Osteoblast (primary cell): Measurements from ENCODE around the gene COL15A1. TPM values are rescaled to one million over a fixed set of nuclear protein-coding genes. Genes with fewer than 3 reads are reported as not detected.

Experiments
- DNase-seq: peaks from one replicate; pipeline ENCODE4 v3.0.0; 2011; ENCODE audit warnings: low spot score, mixed read lengths; ENCODE audit not compliant: insufficient read length; ENCODE audit errors: missing footprints
- H2AFZ ChIP-seq: 2 replicates; pipeline ENCODE4 v1.6.0; 2011; ENCODE audit warnings: mild to moderate bottlenecking, low read length
- H3K27ac ChIP-seq: 2 replicates; pipeline ENCODE4 v1.5.1; 2011; ENCODE audit warnings: mild to moderate bottlenecking, low read depth, low read length, moderate library complexity
- H3K27me3 ChIP-seq: 2 replicates; pipeline ENCODE4 v1.6.0; 2012; ENCODE audit warnings: mild to moderate bottlenecking, control low read depth, inconsistent platforms, low read length, moderate library complexity; ENCODE audit not compliant: insufficient read depth
- H3K36me3 ChIP-seq: 2 replicates; pipeline ENCODE4 v1.5.1; 2011; ENCODE audit warnings: mild to moderate bottlenecking, low read length, control low read depth, moderate library complexity; ENCODE audit not compliant: insufficient read depth
- H3K4me1 ChIP-seq: 2 replicates; pipeline ENCODE4 v1.5.1; 2011; ENCODE audit warnings: mild to moderate bottlenecking, low read length, control low read depth, moderate library complexity; ENCODE audit not compliant: insufficient read depth
- H3K4me2 ChIP-seq: 2 replicates; pipeline ENCODE4 v1.6.0; 2011; ENCODE audit warnings: mild to moderate bottlenecking, low read length; ENCODE audit not compliant: insufficient read depth
- H3K4me3 ChIP-seq: fragments of 200-600 bp; sonication (generic); 3 replicates; pipeline ENCODE4 v1.5.1; 2012; ENCODE audit warnings: mild to moderate bottlenecking, low read length, inconsistent platforms; ENCODE audit not compliant: insufficient read depth
- H3K79me2 ChIP-seq: 2 replicates; pipeline ENCODE4 v1.6.0; 2012; ENCODE audit warnings: mild to moderate bottlenecking, low read length, control low read depth, inconsistent platforms; ENCODE audit not compliant: insufficient read depth
- H3K9me3 ChIP-seq: 2 replicates; pipeline ENCODE4 v1.5.1; 2011; ENCODE audit warnings: low read depth, low read length, control low read depth
- H4K20me1 ChIP-seq: 2 replicates; pipeline ENCODE4 v1.6.0; 2012; ENCODE audit warnings: mild to moderate bottlenecking, low read length, control low read depth; ENCODE audit not compliant: insufficient read depth
- total RNA-seq: library from RNA; depleted of rRNA; stranded (reverse); fragments of >200 nt; gene quantifications from 2 replicates; pipeline ENCODE4 v1.2.3, GENCODE V29; 2012
- TF ChIP-seq, protein P1 (sequence below): IDR thresholded peaks from 2 replicates; pipeline ENCODE4 v1.5.1; 2011; ENCODE audit warnings: mild to moderate bottlenecking, low read depth, low read length, moderate library complexity; ENCODE audit errors: extremely low read depth

COL15A1 gene
- total RNA-seq, 1 donor, result 29.3 TPM

DNA sequence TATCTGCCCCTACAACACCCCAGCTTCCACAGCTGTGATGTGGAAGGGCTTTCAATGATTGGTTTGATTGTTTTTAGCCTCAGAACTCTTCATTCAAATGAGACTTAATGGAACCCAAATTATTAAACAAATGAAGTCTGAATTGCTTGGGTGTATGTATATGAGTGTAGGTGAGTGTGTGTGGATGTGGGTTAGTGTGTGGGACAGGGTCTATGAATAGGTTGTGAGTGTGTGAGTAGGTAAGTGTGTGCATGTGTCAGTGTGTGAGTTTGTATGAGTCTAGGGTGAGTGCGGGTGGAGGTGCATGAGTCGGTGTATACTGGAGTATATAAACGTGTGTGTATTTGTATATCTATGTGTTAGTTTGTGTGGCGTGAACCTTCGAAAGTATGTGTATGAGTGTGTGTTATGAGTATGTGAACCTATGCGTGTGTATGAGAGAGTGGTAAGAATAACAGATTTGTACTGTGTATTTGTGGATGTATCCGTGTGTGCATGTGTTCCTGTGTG is 26.9 kb downstream of the COL15A1 start:
- H3K27me3 ChIP-seq, result peaks cover 64% of the 10 kb centered on the region
- TF ChIP-seq, protein P1, sequence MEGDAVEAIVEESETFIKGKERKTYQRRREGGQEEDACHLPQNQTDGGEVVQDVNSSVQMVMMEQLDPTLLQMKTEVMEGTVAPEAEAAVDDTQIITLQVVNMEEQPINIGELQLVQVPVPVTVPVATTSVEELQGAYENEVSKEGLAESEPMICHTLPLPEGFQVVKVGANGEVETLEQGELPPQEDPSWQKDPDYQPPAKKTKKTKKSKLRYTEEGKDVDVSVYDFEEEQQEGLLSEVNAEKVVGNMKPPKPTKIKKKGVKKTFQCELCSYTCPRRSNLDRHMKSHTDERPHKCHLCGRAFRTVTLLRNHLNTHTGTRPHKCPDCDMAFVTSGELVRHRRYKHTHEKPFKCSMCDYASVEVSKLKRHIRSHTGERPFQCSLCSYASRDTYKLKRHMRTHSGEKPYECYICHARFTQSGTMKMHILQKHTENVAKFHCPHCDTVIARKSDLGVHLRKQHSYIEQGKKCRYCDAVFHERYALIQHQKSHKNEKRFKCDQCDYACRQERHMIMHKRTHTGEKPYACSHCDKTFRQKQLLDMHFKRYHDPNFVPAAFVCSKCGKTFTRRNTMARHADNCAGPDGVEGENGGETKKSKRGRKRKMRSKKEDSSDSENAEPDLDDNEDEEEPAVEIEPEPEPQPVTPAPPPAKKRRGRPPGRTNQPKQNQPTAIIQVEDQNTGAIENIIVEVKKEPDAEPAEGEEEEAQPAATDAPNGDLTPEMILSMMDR, result no peak
- no peak for DNase-seq
- H4K20me1 ChIP-seq, result no peaks in the 10 kb centered on the region
- no peaks in the 10 kb centered on the region for H3K36me3 ChIP-seq
- H3K4me1 ChIP-seq, result peaks cover 5% of the 10 kb centered on the region
- H3K79me2 ChIP-seq, result no peaks in the 10 kb centered on the region
- H2AFZ ChIP-seq, result no peak overlapping the region
- H3K4me3 ChIP-seq, result no peak overlapping the region
- H3K27ac ChIP-seq, result no peak overlapping the region
- no peaks in the 10 kb centered on the region for H3K9me3 ChIP-seq
- no peak overlapping the region for H3K4me2 ChIP-seq

DNA sequence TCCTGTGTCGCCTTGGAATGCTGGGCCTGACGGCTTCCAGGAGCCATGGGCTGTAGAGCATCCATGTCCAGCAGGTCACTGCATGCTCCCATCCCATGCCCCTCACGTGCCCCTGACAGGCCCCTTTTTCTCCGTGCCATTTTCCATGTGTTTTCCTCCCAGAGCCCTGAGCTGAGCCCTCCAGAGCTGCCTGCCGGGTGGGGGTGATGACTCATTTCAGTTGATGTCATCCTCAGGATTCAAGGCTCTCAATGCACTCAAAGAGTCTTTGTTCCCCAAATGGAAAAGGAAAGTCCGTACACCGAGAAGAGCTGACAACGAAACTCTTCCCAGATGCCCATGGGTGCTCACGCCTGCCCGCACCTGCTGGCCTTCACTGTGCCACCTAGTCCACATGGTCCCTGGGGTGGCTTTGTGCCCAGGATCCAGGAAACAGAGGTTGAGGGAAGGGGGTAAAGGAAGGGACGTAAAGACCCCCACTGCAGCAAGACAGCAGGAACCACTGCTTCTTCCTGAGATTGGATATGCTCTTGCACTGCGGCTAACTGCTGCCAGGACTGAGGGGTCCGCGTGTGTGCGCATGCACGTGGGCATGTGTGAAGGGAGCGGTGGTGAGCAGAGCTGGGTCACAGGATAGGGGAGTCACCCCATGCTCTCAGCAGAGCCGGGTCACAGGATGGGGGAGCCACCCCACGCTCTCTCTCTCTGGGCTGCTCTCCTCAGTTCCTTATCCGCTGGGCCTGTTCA is 27.6 kb downstream of the COL15A1 start:
- H3K27me3 ChIP-seq, result peaks cover 72% of the 10 kb centered on the region
- H3K4me1 ChIP-seq, result peaks cover 5% of the 10 kb centered on the region
- DNase-seq, result peak; percentile 95
- H4K20me1 ChIP-seq, result no peaks in the 10 kb centered on the region
- H3K27ac ChIP-seq, result no peak overlapping the region
- H3K9me3 ChIP-seq, result no peaks in the 10 kb centered on the region
- TF ChIP-seq, protein P1, result no peak
- H3K4me3 ChIP-seq, result no peak overlapping the region
- no peaks in the 10 kb centered on the region for H3K79me2 ChIP-seq
- H3K4me2 ChIP-seq, result peak overlapping the region; percentile 3
- no peak overlapping the region for H2AFZ ChIP-seq
- no peaks in the 10 kb centered on the region for H3K36me3 ChIP-seq

DNA sequence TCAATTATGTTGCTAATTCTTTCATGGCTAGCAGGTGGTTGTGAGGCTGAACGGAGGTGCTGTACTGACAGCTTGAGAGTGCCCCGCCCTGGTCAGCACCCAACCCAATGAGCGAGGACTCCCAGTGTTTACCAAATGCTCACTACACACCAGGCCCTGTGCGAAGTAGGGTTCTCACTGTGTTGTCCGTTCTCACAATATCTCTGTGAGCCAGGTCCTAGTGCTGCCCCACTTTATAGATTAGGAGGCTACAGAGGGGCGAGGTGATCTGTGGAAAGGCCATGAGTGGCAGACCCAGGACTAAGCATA is 28.2 kb downstream of the COL15A1 start:
- Histone ChIP-seq H3K36me3 (no peaks in the 10 kb centered on the region), H3K27me3 (peaks cover 77% of the 10 kb centered on the region), H2AFZ (no peak overlapping the region), H3K79me2 (no peaks in the 10 kb centered on the region), H3K4me3 (no peak overlapping the region), H4K20me1 (no peaks in the 10 kb centered on the region), H3K9me3 (no peaks in the 10 kb centered on the region), H3K4me1 (peaks cover 5% of the 10 kb centered on the region), H3K4me2 (no peak overlapping the region), H3K27ac (no peak overlapping the region)
- DNase-seq, result no peak
- TF ChIP-seq, protein P1, result no peak

DNA sequence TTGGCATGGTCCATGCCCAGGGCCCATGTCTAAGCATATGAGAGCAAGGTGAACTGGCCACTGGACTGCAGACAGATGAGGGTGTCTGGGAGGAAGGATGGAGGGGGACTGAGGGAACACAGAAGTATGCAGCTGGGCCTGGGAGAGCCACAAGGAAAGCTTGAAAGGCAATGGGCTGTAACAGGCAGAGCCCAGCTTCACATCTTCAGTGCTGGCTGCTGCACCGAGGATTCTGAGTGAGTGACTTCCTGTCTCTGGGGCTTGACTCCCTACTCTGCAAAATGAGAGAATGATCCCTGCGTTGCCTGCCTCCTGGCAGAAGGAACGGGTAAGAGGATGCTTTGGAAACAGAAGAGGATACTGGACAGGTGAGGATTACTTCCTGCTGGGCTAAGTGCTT is 29.0 kb downstream of the COL15A1 start:
- Histone ChIP-seq H3K27me3 (peaks cover 84% of the 10 kb centered on the region), H3K4me1 (peaks cover 5% of the 10 kb centered on the region), H3K4me2 (no peak overlapping the region), H2AFZ (no peak overlapping the region), H3K9me3 (no peaks in the 10 kb centered on the region), H3K36me3 (no peaks in the 10 kb centered on the region), H3K27ac (no peak overlapping the region), H3K4me3 (no peak overlapping the region), H4K20me1 (no peaks in the 10 kb centered on the region), H3K79me2 (no peaks in the 10 kb centered on the region)
- TF ChIP-seq, protein P1, result no peak
- DNase-seq, result no peak
